DND-41 (cell line): ENCODE results near the gene CLIC5.

Source experiments
- EZH2 ChIP-seq: IDR thresholded peaks from 3 replicates; pipeline ENCODE4 v1.6.1; 2012; ENCODE audit warnings: borderline replicate concordance, low read depth, mild to moderate bottlenecking, moderate library complexity, low read length, inconsistent platforms; ENCODE audit not compliant: severe bottlenecking
- TF ChIP-seq, protein P1 (sequence below): IDR thresholded peaks from 2 replicates; pipeline ENCODE4 v1.5.1; 2012; ENCODE audit warnings: borderline replicate concordance, low read length, moderate library complexity, mild to moderate bottlenecking; ENCODE audit not compliant: poor library complexity, severe bottlenecking; ENCODE audit errors: extremely low read depth

DNA sequence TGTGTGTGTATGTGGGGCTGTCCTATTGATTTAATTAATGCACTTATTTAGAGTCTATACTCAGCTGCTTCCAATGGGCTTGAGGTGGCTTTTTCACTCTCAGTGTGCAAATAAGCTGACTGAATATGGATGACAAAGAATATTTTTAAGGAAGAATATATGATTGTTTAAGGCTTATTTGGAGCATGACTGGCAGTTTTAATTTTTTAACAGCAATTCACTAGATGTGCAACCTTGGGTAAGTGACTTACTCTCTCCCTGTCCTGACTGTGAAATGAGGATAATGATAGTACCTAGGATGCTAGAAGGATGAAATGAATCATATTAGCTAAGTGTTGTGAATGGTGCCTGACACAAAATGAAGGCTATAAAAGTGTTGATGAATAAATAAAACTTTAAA, 67.9 kb downstream of the CLIC5 start:
- TF ChIP-seq, protein P1, sequence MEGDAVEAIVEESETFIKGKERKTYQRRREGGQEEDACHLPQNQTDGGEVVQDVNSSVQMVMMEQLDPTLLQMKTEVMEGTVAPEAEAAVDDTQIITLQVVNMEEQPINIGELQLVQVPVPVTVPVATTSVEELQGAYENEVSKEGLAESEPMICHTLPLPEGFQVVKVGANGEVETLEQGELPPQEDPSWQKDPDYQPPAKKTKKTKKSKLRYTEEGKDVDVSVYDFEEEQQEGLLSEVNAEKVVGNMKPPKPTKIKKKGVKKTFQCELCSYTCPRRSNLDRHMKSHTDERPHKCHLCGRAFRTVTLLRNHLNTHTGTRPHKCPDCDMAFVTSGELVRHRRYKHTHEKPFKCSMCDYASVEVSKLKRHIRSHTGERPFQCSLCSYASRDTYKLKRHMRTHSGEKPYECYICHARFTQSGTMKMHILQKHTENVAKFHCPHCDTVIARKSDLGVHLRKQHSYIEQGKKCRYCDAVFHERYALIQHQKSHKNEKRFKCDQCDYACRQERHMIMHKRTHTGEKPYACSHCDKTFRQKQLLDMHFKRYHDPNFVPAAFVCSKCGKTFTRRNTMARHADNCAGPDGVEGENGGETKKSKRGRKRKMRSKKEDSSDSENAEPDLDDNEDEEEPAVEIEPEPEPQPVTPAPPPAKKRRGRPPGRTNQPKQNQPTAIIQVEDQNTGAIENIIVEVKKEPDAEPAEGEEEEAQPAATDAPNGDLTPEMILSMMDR: no peak
- TF ChIP-seq EZH2: no peak
